Right lobe of liver (tissue), 4 donors: ENCODE measurements around the gene KLC1.

ENCODE experiments used
- POLR2A ChIP-seq: fragments of 450-650 bp; IDR thresholded peaks from one replicate; pipeline ENCODE4 v1.6.1; 2017; ENCODE audit warnings: antibody characterized with exemption, mild to moderate bottlenecking
- TF ChIP-seq, protein P1 (sequence below), 4 donors: fragments of 200-600 bp in 3 of 4; fragments of 450-650 bp in 1 of 4; IDR thresholded peaks; one replicate each; pipeline versions ENCODE4 v1.5.1 to v1.8.0; 2016 to 2022; ENCODE audit warnings: antibody characterized with exemption in 4 of 4, mild to moderate bottlenecking in 2 of 4
- donor health status: DM: no; HTN: no; CAD: no.
- donor health status: DM: no; HTN: no; CAD: no.
- donor health status: DM: no; HTN: yes; CAD: no.

GRCh38 chr14:103725739-103726395, 96.9 kb downstream of the KLC1 start:
- TF ChIP-seq, protein P1, sequence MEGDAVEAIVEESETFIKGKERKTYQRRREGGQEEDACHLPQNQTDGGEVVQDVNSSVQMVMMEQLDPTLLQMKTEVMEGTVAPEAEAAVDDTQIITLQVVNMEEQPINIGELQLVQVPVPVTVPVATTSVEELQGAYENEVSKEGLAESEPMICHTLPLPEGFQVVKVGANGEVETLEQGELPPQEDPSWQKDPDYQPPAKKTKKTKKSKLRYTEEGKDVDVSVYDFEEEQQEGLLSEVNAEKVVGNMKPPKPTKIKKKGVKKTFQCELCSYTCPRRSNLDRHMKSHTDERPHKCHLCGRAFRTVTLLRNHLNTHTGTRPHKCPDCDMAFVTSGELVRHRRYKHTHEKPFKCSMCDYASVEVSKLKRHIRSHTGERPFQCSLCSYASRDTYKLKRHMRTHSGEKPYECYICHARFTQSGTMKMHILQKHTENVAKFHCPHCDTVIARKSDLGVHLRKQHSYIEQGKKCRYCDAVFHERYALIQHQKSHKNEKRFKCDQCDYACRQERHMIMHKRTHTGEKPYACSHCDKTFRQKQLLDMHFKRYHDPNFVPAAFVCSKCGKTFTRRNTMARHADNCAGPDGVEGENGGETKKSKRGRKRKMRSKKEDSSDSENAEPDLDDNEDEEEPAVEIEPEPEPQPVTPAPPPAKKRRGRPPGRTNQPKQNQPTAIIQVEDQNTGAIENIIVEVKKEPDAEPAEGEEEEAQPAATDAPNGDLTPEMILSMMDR (IDR thresholded peaks at IDR 0.05) = no peak
- TF ChIP-seq POLR2A = no peak
